GM18498 (cell line): ENCODE measurements around the gene HOXB3.
A peak's percentile ranks its signal among the peaks of the same experiment; 100 is the strongest.

Experiments used
- ATAC-seq: cut with Tn5 transposase; IDR thresholded peaks from one replicate; pipeline ENCODE4 v1.9.1; 2021; ENCODE audit warnings: mild to moderate bottlenecking, moderate library complexity; ENCODE audit not compliant: unreplicated experiment

Gene HOXB3

DNA sequence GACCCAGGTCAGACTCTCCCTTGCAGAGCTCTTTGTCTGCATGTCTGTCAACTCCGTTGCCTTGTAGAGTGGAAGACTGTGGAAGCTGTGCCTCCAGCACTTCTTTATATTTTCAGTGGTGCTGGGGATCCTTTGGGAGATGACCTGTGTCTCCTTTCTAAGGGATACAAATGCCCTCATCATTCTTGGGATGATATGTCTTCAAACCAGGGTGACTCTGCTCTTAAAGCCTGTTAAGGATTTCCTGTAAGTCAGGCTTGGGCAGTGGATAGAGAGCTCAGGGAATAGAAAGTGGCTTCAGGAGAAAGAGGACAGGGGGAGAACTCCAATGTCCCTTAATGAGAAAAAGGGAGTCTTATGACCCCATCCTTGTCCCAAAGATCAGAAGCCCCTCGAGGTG, 1.5 kb downstream of the HOXB3 start:
- no peak for ATAC-seq

DNA sequence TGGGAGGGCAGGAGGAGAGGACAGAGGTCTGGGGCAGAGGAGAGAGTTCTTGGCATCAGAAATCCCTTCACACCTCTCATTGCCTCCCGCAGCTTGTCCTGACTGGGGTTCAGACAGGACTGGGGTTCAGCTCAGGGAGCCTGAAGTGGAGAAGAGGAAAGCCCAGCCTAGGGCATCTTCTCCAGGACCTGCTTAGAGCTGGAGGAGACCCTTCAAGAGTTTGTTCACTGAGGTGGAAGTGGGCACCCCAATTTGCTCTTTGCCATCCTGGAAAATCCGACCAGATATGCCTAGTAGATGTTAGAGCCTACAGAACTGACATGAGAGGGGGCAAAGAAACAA, 2.0 kb downstream of the HOXB3 start:
- ATAC-seq = no peak

DNA sequence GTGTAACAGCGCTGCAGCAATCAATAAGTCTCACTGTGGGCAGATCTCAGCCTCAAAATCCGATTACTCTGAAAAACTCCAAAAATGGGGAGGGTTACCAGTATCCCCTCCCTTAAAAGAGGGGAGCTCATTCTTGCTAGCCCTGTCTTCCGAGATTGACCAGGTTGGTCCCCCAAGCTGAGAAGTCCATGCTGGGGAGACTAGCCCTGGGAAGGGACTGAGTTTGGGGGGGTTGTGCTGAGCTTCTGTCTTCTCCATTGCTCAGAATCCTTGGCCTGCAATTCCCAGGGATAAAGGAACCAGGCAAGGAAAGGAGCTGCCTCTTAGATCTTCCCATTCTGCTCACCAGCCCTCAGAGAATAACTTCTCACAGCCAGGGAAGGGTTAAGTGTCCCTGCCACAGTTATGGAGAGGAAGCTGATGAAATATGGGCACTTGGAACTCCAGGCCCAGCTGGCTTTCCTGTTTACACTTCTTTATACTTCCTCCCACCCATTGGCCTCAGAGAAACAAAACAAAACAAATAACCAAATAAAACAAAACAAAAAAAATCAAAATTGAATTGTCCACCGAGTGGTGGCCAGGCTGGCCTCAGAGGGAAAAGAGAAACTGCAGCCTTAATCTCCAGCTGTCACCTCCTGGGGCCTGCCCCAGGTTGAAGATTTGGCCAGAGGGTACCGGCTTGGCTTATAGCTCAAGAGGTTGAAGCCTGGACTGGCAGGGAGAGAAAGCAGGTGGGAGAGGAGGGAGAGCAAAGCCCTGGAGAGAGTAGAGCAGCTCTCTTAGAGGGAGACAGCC, 2.6 kb downstream of the HOXB3 start:
- ATAC-seq = no peak

DNA sequence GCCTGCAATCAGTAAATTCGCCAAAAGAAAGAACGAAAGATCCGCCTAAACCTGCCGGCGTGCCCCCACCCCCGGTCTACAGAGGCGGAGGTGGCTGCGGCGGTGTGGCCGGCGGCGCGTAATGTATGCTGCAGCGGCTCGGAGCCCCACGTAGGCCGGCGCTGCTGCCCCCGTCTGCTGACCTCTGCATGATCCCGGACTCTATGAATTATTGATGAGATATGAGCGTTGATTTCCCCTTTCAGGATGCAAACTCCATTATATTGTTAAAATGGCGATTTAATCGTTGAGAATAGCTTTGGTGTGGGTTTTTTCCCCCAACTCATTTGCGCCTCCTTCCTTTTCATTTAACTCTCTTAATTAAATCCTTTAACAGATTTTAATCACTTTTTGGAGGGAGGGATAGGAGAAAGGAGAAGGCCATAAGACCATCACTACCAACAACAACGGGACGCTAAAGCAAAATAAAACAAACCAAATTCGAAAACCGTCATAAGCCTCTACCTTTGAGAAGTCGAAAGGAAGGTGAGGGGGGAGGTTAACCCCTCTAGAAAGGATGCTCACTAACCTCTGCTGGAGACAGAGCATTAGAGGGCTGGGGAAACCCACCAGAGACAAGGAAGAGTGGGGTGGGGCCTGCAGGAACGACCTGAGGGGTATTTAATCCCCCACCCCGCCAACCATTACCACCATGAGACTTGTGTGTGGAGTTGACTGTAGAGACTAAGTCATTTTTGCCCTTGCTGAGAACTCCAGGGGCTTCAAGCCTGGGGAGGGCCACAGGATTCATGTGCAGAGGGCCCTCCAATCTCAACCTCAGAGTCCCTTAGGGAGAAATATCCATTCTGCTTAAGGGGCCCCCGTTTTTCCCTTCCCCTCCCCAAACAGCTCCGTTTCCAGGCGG, 3.4 kb downstream of the HOXB3 start:
- ATAC-seq = no peak

DNA sequence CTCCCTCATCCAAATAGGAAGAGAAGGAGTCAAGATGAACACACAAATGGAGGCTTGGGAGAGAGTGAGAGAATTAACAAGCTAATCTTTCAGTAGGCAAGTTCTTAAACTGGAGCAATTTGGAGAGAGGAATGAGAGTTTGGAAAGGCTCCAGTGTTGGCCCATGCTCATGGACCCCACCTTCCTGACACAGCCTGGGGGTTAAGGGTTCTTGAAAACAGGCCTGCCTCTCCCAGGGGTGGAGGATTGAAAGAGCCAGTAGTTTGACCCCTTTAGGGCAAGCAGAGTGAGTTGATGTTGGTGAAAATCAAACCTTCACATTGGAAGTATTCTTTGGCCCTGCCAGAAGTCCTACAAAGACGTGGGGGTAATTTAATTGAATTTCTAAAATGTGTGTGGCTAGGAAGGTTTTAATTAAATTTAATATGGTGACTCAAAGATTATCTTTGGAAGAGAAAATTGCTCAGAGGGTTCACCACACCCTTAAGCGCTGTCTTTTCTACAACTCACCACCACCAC, 5.8 kb downstream of the HOXB3 start:
- no peak for ATAC-seq

DNA sequence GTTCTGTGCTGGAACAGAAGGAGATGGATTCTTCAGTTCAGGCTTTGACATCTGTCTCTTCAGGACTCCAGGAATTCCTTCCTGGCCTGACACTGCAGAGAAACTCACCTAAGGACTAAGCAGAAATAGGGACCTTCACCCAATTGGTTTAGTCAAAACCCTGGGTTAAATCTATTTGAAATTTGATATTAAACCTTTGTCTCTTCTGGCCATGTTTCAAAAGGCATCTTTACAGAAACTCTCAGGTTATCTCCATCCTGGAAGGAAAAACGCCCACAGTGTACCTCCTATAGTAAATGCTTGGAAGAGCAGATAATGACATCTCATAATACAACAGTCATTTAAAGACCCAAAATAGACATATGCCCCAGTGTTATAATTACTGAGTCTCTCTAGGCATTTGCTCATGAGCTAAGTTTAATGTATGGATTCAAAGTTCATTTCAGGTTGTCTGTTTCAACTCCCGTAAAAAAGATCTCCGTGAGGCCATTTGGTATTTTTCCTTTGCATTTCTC, 6.3 kb downstream of the HOXB3 start:
- no peak for ATAC-seq

DNA sequence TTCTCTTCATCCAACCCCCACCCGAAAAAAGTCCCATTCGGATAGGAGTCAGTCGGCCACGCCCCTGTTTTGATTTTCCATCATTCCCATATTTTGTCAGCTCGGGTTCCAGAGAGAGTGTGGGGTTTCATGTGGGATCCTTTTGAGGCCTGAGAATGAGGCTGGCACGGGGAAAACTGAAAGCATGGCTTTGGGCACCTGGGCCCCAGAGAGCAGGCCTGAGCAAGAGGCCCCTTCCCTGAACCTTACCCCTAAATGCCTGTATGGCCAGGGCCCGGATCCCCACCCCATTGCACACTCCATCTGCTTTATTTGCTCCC, 7.3 kb downstream of the HOXB3 start:
- no peak for ATAC-seq

DNA sequence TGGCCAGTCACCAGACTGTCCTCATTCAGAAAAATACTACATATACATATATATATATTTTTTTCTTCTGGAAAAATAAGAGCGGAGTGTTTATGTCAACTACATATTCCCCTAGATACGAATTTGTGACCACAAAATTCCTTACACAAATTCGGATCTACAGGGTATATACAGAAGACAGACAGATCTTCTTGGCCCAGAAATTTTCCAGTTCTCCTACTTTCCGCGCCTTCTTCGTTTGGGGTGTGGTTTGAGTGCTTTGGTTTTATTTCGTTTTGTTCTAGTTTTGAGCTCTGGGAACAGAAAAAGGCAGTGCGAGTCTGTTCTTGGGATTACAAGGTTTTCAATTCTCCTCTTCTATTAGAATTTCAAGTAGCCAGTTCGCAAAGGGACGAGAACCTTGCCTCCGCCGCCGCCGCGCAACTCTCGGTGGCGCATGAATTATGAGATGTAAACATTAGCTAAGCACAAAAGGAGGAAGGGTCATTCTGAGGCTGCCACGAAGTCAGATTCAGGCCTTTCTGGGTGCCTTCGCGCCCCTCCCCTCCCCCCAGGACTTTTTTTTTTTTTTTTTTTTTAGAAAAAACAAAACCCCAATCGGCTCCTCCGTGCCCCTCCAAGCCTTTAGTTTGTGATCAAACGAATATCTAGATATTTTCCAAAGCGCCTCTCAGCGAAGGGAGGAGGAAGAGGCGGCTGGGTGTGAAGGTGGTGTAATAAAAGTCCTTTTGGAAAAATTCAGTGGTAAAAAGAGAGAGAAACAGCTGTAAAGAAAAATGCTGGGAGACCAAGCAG, 10.1 kb downstream of the HOXB3 start:
- no peak for ATAC-seq

DNA sequence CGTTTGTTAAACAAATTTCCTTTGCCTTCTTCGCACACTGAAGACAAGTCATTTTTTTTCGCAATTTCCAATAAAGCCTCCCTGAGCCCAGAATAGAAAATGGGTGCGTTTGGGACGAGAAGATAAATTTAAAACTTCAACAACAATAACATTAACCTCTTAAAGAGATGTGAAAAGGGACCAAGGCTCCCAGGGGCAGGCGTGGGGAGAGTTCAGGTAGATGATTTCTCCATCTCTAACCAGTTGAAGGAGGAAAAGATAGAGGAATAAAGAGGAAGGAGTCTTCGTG, 10.6 kb downstream of the HOXB3 start:
- ATAC-seq = no peak

DNA sequence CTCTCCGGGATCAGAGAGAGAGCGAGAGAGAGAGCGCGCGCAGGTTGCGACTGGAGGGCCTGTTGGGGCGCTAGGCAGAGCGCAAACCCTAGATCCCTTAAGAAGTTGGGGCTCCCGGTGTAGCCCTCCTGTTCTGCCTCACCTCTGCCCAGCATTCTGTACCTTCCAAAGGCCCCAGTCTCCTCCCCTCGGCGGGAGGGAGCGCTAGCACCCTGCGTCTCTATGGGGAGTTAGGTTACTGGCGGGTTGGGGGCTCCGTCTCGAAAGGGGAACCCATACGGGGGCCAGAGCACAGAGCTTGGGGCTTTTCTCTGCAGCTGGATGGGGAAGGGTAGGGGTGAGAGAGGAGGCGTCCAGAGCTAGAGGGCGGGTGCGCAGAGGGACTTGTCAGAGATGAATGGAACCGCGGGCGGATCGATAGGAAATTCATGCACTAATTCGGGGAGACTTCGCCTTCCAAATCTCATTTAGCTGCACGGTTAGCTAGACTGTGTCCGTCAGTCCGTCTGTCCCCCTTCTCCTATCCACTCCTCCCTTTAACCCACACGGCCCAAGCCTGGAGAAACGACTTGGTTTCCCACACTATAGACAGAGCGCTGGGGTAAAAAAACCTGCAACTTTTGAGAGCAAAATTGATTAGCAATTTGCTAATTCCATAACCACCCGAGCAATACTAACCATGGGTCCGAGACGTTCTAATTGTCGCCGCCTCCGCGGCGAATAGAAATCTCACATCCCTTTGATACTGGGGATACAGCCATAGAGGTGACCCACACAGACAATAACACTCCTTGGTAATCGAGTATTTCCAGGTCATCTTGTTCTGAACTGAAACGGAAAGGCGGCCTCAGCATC, 11.2 kb downstream of the HOXB3 start:
- ATAC-seq = peak; percentile 37

DNA sequence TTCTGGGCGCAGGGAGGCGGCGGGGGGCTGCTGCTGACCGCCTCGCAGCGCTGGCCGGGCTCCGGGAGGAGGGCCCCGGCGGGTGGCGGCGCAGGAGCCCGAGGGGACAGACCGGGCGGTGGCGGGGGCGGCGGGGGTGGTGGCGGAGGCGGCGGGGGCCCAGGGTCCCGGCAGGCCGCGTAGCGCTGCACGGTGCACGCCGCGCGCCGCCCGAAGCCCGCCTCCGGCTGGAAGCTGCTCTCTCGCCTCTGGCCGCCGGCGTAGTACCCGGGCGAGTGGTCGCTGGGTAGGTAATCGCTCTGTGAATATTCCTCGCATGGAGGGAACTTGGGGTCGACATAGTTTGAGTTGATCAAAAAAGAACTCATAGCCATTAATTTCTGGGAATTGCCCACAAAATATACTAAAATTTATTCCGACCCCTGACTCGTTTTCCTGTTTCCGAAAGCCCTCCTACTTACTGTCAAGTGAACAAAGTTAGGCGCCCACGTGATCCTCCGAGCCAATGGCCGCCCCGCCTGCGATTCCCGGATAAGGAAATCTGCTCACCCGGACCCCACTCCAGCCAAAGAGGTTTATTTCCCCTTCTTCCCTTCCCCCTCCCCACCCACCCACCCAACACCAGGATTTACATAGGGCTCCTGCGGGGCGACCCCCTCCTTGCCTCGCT, 12.0 kb downstream of the HOXB3 start, which contains the start of gene HOXB4:
Gene HOXB4 (minus strand): TSS at position 405 of the 670 bp plus-strand sequence. CDS start 31 bp downstream, at position 374.
- peak; percentile 57 for ATAC-seq

DNA sequence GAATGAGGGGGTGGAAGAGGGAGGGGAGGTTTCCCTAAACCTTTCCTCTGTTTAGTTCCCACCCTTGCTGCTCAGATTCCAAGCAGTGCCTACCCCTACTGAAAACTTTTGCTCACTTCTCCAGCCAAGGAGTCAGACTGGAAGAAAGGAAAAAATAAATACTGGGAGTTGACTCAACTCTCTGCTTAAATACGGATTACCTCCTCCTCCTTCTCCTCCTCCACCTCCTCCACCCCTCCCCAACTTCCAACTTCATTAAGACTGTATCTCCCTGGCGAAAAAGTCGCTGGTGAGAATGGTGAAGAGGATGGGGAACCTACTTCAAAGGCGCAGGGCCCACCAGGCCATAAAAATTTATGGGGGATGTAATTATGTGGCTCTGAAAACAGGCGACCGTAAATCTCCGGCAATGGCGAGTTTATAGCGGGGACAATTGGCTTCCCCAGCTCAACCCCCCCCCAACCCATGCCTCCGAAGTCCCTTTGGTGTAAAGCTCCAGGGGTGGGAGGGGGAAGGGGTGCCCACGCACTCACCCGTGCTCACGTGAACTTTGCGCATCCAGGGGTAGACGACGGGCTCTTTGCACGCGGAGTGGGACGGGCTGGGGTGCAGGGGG, 12.6 kb downstream of the HOXB3 start:
- ATAC-seq = no peak

DNA sequence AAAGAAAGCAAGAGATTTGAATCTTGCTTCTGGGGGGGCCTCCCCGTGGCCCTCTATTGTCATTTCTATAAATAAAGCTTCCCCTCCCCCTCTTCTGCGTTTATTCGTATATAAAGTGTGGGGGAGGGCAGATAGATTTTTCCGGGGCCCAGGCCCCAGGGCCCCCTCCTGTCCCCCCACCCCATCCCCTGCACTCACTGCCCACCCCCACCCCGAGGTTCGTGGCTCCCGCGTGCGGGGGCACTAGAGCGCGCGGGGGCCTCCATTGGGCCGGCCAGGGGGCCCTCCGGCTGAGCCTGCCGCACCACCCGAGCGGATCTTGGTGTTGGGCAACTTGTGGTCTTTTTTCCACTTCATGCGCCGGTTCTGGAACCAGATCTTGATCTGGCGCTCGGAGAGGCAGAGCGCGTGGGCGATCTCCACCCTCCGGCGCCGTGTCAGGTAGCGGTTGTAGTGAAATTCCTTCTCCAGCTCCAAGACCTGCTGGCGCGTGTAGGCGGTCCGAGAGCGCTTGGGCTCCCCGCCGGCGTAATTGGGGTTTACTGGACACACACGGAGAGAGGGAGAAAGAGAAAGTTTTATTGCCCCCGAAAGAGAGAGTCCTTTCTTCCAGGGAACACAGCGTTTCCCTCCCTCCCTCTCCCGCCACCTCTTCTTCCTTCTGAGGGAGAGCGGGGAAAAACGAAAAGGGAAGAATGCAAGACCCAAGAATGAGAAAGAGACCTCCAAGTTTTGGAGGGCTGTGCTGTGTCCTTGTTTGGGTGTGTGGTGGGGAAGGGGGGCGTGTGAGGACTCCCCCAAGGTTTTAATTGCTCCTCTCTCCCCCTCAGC, 13.3 kb downstream of the HOXB3 start:
- no peak for ATAC-seq

DNA sequence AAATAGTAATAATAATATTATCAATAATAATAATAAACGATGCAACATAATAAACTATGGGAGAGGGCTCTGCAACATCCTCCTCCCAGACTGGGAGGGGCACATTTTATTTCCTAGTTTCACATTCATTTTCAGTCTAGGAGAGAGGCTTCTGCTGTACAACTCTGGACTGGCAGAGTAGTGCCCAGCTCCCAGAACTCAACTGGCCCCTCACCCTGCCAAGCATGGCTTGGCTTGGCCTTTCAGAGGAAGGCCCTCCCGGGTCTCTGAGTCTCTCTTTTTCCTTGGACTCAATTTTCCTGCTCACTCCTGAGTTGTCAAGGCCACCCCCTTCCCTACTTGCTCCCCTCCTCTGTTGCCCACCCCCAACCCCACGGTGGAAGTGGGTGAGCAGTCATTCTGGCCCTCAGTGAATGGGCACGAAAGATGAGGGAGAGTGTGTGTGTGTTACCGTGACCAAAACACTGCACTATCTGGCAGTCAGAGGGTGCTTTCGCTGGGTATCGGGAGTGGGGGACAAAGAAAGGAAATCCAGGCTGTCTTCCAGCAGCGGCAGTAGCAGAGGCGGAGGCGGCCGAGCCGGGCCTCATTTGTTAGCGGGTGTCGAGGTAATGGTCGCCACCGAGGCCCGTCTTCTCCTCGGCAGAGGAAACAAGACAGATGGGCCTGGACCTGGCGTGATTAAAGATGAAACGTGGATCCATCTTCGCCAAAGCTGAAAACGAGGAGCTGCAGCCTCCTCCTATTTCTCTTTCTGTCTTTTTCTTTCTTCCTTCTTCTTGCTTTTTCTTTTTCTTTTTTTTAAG, 14.2 kb downstream of the HOXB3 start:
- ATAC-seq = no peak

DNA sequence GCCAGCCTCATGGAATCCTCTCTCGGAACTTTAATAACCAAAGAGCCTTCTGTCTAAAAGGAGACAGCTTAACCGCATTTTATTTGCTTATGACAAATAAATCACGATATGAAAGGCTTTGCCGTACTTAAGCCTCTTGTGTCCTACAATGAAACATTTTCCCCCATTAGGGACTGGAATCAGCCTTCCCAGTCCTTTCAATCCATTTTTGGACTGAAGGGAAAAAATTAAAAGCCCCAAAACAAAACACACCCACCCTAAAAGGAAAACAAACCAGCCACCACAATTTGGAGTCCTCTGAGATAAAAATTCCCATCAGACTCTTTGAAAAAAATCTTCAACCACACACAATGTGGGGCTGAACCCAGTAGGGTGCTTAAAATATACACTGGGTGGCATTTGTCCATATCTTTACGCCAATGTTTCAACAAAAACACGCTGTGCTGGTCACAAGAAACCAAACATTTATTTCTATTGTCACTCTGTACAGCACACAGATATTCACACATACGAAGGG, 14.9 kb downstream of the HOXB3 start:
- ATAC-seq = no peak

DNA sequence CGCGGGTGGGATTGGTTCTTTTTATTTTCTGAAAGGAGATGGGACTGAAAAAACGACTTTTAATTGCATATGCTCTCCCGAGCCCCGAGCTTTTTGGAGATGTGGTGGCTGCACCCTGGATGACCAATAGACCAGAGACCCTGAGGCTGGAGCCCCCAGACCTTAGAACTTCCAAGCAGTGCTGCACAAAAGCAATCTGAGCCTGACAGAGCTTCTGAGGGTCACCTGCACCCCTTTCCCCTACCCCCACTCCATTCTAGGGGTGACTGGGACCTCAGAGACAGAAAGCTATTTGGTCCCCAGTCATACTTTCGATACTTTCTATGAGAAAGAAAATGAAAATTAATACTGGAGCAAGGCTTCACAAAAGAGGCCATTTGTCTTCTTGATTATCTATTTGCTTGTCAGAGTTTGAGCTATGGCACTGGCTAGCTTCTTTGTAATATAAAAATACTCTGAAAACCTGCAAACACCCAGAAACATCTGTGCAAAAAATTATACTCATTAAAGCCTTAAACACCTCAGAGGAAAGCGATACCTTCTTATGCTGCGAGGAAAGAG, 15.5 kb downstream of the HOXB3 start:
- ATAC-seq = no peak

DNA sequence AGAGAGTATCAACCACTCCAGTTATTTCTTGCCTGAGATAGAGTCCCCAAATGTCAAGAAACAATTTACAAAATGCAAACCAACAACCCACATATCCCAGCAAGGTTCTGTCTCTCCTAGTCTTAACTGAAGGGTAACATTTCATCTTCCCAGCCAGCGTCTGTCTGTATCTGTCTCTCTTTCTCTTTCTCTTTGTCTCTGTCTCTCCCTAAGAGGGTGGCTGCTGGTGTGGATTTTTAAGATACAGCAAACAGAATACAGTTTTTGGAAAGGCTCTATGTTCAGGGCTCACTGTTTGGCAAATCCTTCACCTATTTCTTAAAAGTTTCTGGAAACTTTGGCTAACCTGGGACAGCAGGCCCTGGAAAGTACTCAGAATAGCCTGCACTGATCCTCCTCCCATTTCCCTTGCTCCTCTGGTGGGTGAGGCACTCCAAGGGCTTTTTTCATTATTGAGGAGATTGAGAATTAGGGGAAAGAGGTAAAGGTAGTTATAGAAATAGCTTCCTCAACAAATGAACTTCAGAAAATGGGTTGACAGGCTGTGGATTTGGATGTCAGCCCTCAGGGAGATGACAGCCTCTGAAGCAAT, 18.1 kb downstream of the HOXB3 start:
- ATAC-seq = no peak
